DMS 273 (cell line): Measurements from ENCODE around the gene AK1.

ENCODE experiments used
- DNase-seq: peaks from one replicate; lab custom pipeline; 2025; ENCODE audit not compliant: unreplicated experiment; lab: John Stamatoyannopoulos, UW

AK1 gene, protein sequence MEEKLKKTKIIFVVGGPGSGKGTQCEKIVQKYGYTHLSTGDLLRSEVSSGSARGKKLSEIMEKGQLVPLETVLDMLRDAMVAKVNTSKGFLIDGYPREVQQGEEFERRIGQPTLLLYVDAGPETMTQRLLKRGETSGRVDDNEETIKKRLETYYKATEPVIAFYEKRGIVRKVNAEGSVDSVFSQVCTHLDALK

DNA sequence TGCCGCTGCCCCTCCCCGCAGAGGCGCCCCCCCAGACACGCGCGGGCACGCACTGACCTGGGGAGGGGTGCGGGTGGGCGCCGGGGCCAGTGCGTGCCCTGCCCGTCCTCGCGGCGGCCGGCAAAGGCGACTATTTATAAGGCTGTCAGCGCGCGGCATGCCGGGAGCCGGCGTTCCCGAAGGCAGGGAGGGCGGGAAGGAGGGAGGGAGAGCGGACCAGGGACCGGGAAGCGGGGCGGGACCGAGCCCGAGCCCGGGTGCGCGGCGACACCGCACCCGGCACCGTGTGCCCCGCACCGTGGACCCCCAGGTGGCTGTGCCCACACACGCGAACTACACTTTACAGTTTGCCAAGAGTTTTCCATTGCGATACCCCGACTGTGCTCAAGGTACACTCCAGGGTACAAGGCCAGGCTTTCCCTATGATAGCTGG, at the start of gene AK1:
Gene AK1, minus strand, starts transcription at position 110 of the 433 bp plus-strand sequence. CDS start 3,058 bp downstream, outside the sequence.
- peak; percentile 72 for DNase-seq

DNA sequence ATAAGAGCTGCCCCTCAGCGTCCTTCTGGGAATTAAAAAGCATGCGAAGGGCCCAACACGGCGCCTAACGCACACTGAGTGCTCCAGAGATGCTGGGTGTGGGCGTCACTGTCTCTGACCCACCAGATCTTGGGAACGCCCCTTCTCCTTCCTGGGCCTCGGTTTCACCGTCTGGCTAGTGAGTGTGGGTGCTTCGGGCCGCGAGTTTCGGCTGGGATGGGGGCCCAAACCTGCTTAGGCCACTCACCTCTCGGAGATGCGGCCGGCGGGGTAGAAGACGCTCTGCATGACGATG, 49.4 kb upstream of the AK1 start:
- DNase-seq = no peak

DNA sequence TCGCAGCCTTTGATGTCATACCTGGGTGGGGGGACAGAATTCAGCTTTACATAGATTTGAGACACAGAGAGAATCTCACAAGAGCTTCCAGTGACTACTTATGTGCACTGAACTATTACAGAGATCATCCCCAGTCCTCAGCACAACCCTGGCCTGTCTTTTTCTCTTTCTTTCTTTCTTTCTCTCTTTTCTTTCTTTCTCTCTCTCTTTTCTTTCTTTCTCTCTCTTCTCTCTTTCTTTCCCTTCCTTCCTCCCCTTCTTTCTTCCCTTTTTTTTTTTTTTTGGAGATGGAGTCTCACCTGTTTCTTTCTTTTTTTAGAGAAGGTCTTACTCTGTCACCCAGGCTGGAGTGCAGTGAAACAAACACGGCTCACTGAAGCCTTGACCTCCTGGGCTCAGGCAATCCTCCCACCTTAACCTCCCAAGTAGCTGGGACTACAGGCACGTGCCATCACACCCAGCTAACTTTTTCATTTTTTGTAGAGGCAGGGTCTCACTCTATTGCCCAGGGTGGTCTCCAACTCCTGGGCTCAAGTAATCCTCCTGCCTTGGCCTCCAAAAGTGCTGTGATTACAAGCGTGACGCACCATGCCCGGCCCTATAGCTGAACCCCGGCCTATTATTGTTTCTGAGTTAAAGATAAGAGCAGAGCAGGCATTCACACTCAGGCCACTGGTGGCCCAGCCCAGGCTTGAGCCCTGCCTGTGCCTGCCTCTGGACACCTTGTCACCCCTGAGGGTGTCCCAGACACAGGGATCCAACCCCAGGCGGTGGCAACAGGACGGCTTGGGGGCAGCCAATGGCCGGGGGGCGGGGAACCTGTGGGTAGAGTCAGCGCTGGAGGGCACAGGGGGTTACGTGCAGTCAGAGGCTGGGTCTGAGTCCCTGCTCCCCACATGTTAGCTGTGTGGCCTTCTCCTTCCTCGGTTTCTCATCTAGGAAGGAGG, 48.8 kb upstream of the AK1 start:
- DNase-seq = no peak

DNA sequence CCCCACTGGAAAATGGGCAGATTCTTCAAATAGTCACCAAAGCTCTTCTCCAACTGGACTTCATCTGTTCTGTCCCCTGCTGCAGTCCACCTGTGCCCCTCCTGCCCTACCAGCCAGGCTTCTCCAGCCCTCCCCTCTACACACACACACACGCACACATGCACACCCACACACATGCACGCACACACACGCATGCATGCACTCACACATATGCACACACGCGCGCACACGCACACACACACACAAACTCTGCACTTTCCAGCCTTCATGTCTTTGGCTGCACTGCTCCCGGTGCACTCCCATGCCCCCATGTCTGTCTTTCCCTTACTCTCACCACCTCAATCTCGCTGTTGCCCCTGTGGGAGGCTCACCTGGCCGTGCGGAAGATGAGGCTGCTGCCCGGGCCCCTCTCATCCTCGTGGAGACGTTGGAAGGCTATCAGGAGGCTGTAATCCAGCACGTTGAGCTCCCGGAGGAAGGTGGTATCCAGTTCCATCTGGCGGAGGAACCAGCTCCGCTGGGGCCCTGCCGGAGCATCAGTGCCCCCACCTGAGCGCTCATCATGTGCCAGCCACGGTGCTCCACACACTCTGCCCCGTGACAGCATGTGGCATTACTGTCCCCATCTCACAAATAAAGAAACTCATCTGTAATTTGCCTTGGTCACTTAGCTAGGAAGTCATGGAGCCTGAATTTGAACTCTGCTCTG, 47.4 kb upstream of the AK1 start:
- peak; percentile 22 for DNase-seq

DNA sequence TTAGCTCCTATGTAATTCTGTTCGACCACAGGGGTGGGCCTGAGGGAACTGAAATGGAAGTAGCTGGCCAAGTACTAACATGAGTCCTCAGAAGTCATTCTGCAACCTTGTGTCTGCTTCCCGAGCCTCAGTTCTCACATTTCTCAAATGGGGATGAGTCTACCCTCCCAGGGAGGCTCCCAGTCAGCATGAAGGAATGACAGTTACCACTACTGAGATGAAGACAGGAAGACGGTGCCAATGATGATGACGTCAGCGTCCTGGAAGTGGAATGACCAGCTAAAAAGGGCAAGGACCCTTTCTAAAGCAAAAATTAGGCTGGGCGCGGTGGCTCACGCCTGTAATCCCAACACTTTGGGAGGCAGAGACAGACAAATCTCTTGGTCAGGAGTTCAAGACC, 46.3 kb upstream of the AK1 start:
- no peak for DNase-seq

DNA sequence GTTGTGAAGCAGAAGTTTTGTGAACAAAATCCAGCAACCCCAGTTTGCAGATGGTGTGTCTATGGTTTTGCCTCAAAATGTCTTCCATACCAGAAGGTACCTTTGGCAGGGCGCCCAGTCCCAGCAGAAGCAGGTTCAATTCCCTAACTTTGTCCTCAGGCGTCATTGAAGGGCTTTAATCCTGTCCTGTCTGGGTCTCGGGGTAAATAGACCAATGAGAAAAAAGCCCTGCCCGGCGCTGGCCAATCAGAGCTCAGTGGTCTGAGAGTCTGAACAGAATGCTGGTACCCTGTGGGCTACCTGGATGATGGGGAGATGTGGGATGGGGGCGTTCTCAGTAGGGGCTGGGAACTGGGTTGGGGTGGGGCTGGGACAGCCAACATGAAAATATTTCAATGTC, 45.6 kb upstream of the AK1 start:
- DNase-seq = peak; percentile 82

DNA sequence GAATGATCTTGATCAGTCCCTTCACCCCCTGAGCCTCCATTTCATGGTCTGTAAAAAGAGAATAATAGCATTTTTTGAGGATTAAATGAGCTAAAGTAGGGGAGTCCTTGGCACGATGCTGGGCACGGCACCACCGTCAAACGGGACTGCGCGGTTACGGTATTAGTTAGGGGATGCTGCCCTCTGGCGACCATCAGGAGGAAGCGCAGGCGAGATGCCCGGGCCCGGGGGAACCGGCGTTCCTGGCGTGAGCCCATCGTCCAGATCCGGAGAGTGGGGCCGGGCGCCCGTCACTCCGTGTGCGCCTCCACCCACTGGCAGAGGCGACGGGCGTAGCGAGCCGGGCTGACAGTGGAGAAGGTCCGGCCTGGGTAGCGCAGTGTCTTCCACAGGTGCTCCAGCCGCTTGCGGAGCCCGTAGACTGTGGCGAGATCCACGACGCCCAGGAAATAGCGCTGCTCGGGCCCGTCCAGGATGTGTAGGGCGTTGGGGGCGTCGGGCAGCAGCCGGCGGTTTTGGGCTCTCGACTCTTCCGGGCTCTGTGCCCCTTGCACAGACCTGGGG, 44.2 kb upstream of the AK1 start:
- DNase-seq = peak; percentile 74

DNA sequence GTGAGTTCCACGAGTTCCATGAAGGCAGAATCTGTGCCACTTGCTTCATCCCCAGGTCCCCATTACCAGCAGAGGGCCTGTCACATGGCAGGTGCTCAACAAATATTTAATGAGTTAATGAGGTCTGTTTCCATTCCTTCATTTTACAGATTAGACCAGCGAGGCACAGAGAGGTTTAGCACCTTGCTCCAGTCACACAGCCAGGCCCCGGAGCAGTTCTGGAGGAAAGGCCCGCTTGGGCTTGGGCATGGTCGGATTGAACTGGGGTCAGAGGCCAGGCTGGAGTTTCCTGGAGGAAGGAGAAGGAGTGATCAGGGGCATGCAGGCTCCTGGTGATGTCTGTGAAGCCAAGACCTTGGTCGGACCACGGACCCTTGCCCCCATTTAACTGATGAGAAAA, 43.3 kb upstream of the AK1 start:
- no peak for DNase-seq

DNA sequence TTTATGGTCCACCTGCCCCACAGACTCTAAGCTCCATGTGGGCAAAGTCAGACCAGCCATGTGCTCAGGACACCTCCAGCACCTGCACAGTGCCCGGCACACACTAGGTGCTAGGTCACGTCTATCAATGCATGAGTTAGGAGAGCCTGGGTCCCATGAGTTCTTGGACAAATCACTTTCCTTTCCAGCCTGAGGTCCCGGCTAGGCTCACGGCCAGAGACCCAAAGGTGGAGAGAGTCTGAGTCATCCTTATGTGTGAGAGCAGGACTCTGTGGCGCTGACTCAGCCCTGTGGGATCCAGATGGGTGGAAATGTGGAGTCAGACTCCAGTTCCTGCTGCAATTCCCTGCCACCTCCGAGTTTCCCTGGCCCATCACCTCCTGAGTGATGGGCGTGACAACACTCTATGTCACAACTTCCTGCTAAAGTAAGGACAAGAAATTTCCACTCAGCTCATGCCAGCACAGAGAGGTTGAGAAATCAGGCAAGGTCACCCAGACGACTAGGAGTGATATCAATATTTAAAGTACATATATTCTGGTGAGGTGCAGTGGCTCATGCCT, 41.9 kb upstream of the AK1 start:
- peak; percentile 63 for DNase-seq

DNA sequence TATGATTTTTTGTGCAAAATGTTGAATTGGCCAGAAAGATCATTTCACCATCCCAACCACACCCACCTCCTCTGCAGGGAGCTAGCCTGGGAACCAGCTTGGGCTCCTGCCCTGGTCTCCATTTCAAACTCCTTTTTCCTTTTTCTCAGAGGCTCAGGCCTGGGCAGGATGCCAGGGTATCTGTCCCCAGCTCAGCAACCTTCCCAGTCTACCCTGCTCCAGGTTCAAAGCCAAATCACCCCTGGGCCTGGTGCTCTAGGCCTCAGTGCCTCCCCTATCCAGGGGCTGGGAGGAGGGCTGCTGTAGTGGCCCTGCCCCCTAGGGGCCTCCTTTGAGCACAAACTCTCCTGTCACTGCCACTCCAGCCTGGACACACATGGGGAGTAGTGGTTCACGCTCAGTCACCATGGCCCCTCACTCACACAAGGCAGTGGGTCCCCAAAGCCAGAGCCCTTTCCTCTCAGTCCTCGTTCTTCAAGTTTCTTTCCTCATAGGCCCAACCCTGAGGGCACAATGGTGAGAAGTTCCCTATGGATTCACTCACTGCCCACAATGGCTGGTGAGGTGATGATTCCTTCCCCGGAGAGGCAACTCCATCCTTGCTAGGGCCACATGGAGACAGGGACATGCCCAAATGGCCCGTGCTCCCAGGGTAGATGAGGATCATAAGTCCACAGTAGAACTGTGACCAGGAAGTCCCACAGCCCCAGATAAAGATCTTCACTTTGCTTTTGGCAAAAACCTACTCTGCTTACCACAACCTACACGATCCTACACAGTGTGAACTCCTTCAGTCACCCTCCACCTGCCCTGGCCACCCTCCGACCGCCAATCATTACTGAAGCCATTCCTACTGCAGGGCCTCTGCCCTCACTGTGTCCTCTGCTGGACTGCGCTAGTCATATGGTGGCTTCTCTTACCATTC, 41.0 kb upstream of the AK1 start:
- peak; percentile 54 for DNase-seq

DNA sequence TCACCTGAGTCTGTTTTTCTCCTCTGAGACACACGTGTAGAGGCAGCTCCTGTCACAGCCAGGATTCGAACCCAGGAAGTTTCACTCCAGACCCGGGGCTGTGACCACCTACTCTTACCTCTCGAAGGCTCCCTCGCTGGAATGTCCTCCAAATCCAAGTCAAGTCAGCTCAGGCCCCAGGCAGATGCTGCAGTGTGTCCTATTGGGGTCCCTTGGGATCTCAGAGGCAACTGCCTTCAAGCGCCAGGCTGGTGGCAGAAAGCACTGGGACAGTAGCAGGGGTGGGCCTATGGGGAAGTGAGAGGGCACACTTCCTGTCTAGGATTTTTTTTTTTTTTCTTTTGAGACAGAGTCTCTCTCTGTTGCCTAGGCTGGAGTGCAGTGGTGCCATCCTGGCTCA, 40.1 kb upstream of the AK1 start:
- no peak for DNase-seq

DNA sequence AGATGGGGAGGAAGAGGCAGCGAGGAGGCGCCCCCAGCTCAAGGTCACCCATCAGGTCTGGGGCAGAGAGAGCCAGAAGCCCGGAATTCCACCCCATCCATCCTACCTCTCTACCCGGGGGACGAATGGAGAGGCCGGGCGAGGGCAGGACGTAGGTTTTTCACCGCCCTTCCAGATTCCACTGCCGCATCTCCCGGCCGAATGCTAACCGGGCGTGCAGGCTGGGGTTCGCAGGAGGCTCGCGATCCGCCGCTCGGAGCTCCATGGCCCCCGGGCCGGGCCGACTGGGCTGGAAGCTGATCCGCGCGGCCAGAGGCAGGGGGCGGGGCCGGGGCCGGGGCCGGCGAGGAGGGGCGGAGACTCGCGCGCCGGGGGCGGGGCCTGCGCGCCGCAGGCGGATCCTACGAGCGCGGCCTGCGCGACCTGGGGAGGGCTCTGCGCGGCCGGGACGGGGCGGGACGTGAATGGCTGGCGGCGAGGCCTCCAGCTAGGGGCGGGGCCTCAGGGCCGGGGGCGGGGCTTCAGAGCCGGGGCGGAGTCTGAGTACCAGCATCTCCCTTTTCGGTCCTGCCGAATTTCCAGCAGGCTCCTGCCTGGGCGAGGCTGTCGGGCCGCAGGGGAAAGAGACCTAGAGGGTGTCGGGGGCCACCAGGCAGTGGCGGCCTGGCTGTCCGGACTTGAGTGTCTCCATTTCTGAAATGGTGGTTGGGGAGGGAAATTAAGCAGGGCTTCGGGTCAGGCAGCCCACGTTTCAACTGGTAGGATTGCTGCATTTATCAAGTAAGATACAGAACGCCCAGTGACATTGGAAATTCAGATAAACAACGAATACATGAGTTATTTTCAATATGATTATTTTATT, 39.5 kb upstream of the AK1 start, which contains the start of gene ST6GALNAC4:
Gene ST6GALNAC4, minus strand, starts transcription at position 322 of the 862 bp plus-strand sequence. CDS start 622 bp downstream, outside the sequence.
- DNase-seq = peak; percentile 95

DNA sequence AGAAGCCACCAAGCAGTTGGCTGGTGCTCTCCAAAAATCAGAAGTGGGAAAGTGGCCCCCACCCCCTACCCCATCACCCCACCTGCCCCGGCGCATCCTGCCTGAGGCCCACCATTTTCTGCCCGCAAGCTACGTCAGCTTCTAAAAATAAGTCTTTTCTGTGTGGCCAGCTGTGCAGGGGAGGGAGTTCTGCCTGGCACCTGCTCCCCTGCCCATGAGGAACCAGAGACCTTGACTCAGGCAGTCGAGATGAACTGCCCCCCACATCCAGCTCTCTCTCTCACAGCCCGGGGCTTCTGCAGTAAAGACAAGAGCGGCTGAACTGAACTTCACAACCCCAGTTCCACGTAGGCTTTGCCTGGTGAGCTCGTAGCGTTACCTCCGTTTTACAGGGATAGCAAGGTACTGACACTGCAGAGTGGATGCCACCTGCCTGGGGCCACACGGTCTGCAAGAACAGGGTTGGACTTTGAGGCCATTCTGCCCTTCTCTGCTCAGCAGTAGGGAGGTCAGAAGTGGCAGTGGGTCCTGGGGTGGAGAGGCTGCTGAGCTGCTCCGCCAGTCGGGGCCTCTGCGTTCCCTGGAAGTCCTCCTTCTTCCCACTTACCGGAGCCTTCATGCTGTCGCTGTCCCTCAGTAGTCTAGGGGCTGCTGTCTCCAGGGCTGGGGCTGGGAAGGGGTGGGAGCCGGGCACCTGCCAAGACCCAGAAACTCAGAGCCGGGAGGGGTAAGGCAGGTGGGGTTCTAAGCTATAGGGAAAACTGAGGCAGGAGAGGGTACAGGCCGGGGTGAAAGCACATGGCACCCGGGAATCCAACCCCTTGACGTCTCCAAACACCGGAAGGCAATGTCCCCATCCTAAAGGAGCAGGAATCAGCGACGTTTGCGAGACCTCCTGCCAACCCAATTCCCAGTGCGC, 38.6 kb upstream of the AK1 start:
- DNase-seq = peak; percentile 84

DNA sequence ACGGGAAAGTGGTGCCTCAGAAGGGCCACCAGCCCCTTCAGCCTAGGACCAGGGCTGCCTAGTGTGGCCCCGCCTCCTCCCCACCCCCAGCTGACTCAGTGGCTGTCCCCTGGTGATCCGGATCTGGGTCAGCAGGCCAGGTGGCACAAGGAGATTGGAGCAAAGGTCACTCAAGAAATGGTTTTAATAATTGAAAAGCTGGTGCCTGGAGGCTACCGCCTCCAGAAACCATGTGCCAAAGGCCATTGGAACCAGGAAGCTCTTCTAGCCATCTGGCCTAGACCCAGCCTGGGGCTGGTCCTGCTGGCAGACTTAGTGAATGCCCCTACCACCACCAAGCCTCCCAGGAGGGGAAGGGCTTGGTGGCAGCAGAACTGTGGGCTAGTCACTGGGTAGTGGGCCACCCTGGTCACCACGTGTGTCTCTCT, 37.9 kb upstream of the AK1 start:
- peak; percentile 72 for DNase-seq

DNA sequence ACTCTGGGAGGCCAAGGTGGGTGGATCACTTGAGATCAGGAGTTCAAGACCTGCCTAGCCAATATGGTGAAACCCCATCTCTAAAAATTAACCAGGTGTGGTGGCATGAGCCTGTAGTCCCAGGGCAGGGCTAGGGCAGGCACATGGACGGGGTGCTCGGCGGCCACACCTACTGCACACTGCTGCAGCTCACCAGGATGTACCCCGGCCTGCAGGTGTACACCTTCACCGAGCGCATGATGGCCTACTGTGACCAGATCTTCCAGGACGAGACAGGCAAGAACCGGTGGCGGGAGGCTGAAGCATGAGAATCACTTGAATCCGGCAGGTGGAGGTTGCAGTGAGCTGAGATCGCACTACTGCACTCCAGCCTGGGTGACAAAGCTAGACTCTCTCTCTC, 36.2 kb upstream of the AK1 start:
- DNase-seq = no peak

DNA sequence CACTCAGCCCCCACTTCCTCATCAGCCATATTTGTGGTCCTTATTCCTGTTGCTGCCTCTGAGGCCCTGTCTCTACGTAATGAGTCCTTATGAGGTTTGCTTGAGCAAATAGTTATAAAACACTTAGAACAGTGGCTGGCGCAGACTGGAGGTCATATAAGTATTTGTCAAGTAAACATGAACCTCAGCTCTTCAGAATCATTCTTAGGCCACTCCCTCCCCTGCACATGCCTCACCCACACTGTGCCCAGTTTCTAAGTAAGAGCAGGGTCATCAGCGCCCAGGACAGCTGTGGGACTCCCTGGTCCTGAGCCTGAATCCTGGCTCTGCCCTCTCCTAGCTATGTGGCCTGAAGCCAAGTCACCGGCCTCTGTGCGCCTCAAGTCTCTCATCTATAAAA, 35.4 kb upstream of the AK1 start:
- DNase-seq = no peak

DNA sequence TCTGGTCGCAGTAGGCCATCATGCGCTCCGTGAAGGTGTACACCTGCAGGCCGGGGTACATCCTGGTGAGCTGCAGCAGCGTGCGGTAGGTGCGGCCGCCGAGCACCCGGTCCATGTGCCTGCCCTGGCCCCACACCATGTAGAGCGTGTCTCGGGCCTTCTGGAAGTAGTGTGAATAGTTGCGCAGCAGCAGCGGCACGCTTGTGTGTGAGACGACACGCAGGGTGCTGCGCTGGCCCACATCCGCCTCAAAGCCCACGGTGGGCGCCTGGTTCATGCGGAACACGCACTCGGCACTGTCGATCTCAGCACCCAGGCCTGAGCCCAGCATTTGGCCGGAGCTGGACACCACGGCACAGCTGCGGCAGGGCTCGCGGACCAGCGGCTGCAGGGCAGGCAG, 34.8 kb upstream of the AK1 start:
- no peak for DNase-seq

DNA sequence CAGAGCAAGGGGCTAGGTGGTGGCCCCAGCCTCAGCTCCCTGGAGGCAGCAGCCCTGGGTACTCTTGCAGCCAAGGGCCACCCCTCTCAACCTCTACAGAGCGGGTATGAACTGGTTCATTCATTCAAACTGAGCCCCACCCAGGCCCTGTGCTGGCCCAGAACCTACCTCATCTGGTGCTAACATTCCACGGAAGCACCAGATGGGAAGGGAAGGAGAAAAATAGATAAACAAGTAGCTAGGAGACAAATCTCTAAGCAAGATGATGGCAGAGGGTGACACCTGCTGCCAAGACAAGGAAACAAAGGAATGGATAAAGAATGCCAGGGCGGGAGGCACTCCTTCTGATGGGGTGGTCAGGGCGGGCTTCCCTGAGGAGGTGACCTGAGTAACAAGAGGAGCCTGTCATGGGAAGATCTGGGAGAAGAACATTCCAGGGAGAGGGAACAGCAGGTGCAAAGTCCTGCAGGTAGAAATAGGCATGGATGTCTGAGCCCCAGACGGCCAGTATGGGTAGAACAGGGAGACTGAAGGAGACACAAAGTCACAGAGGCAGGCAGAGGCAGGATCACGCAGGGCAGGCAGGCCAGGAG, 33.2 kb upstream of the AK1 start:
- DNase-seq = peak; percentile 76
